Stimulated activated CD8-positive, alpha-beta memory T cell treated with anti-CD3 and anti-CD28 coated beads, Interleukin-4, amount 100 ng/mL, for 4 hours (primary cell): Measurements from ENCODE around the gene CNTN6.

Experiments used
- DNase-seq, 2 donors: peaks; one replicate each; pipeline ENCODE4 v3.0.0-alpha.2; 2020; ENCODE audit warnings: low read depth in 2 of 2, low spot score in 1 of 2

Gene CNTN6

DNA sequence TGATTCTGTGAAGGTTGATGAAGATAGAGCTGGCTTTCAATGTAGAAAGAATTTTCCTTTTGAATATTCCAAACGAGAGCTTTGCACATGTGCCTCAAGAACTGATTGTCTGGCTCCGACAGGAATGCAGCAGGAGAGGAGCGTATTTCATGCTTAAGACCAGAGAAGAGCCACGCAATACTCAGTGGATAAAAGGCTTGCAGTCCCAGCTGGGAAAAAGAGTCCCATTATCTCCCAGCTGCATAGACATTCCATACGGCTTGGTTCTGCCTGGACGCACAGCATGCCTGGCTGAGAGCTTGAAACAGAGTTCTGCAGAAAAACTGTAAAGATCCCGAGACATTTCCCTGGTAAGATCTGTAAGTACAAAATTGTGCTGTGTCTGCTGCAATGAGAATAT lies at the start of gene CNTN6:
CNTN6 (plus strand) TSS at position 254 of the 400 bp plus-strand sequence. CDS start 54,985 bp downstream, outside the sequence.
- no peak for DNase-seq

GRCh38 chr3:1048558-1048957 lies 44.3 kb upstream of the CNTN6 start:
- DNase-seq: no peak

DNA sequence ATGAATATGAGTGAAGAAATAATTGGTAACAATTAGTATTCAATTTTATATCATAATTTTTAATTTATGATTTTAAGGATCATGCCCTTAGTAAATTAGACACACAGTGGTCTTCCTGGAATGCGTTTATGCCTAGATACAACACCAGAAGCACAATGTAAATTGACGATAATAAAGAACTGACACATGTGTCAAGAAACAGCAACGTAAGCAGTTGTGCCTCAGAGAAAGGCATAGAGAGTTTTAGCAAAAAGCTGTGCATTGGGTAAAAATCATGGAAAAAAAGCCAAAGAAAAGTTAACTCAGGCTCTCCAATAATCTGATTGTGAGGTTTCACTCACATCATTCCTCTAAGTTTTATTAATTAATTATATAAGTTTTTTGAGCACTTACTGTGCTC lies 37.0 kb upstream of the CNTN6 start:
- DNase-seq: no peak

- DNase-seq: no peak
These were observed 36.1 kb upstream of the CNTN6 start for GRCh38 chr3:1056744-1057143.

GRCh38 chr3:1057436-1057835 lies 35.4 kb upstream of the CNTN6 start:
- no peak for DNase-seq

DNA sequence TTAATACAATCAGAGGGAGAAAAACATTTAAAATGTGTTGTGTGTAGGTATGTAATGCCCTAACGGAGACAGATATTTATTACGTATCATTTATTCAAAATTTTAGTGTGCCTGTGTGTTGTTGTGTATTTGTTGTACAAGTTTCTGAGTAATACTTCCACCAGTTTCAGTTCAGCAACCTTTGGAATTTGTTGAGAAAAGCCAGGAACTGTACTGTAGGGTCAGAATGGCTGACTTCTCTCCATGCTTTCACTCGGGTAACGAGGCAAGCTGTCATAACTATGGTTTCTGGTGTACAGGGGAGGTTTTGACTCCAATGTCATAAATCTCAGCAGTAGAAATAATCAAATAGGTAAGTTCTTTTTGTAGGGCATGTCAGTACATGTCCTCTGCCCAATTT lies 23.8 kb upstream of the CNTN6 start:
- no peak for DNase-seq

DNA sequence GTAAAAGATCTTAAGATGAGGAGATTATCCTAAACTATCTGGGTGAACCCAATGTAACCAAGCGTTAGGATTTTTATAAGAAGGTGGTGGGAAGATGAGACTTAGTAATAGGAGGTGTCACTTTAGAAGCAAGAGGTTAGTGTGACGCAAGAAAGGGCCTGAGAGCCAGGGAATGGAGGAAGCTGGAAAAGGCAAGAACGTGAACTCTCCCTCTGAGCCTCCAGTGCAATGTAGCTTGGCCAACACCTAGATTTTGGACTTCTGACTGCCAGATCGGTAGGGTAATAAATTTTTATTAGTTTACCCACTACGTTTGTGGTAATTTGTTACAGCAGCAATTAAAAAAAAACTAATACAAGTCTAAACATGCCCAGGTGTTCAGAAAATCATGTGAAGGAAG lies 20.8 kb upstream of the CNTN6 start:
- DNase-seq: no peak

- DNase-seq: no peak
These were observed 13.2 kb upstream of the CNTN6 start for GRCh38 chr3:1079662-1080061.

- no peak for DNase-seq
These were observed 10.7 kb upstream of the CNTN6 start for GRCh38 chr3:1082108-1082507.

DNA sequence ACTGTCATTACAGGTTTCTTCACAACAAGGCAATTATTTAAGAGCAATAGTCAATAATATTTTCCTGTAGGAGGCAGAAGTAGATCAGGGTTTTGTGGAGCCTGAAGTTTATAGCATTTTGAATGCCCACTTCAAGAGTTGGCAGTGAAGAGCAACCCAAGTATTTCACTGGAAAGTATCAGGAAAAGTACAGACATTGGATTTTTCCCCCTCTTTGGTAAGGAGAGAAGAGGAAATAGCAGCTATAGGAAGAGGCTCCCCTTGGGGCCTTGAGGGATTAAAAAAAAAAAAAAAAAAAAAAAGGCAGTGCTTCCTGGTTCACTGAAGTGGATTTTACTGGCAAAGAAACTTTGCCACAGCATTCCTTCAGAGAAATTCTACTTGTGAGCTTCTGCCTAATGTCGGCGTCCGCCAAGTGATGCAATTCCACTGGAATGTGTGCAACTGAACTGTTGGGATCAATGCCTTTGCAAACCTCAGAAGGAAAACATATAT lies 5.7 kb upstream of the CNTN6 start:
- DNase-seq: no peak

- no peak for DNase-seq
These were observed 4.3 kb upstream of the CNTN6 start for GRCh38 chr3:1088503-1088902.

DNA sequence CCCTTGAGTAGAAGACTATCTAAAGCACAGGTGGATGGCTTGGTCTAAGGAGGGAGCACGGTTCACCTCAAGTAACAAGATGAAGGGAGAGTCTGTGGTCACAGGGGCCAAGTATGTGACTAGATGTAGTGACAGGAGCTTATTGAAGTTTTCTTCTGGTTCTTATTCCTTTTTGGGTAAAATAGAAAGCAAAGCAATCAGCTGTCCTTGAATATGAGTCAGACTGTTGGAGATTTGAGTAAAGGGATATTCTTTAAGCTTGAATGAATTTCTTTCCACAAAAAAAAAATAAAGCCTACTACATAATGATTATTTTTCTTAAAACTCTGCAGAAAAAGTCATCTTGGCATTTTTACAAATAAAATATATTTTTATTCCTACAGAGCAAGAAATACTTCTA lies 1.5 kb upstream of the CNTN6 start:
- no peak for DNase-seq

- no peak for DNase-seq
These were observed 763 bp upstream of the CNTN6 start for GRCh38 chr3:1092061-1092460.

GRCh38 chr3:1093217-1093616 lies 393 bp downstream of the CNTN6 start:
- DNase-seq: no peak

GRCh38 chr3:1103525-1103924 lies 10.7 kb downstream of the CNTN6 start:
- no peak for DNase-seq

GRCh38 chr3:1117843-1118473 lies 25.1 kb downstream of the CNTN6 start:
- no peak for DNase-seq

GRCh38 chr3:1131166-1131565 lies 38.3 kb downstream of the CNTN6 start:
- DNase-seq: no peak

GRCh38 chr3:1135194-1135593 lies 42.4 kb downstream of the CNTN6 start:
- no peak for DNase-seq

GRCh38 chr3:1138036-1138435 lies 45.2 kb downstream of the CNTN6 start:
- DNase-seq: no peak

GRCh38 chr3:1139071-1139470 lies 46.2 kb downstream of the CNTN6 start:
- no peak for DNase-seq

- no peak for DNase-seq
These were observed 54.5 kb downstream of the CNTN6 start for GRCh38 chr3:1147326-1147725.

DNA sequence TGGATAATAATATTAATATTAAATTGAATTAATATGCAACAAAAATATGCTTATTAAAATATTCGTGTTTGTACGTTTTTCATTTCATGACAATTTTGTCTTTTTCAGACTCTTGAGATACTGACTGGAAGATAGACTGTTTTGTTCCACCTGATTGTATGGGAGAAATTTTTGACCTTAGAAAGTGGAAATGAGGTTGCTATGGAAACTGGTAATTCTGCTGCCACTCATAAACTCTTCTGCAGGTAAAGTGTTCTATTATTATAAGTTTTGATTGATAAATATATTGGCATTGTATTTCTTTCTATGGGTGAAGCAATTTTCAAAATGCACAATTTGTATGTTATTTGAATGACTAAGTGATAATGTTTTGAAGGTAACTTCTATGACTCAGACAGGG lies 55.0 kb downstream of the CNTN6 start:
- DNase-seq: no peak

DNA sequence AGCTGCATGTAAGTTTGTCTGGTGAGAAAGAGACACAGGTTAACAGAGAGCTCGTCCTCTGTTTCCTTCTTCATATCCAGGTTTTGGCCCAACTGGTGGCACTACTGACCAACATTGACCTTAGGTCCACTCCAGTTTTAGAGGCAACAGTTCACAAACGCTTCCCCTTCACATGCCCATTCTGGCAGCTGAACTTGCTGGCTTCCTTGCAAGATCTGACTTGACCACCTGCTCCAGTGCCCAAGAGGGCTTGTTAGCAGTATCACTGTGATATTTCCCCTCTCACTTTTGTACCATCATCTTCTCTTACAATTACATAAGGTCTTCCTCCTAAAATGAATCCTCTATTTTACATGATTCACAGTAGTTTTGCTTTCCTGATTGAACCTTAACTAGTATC lies 71.3 kb downstream of the CNTN6 start:
- no peak for DNase-seq
